WTC11 (cell line): ENCODE data around the gene CEP85L. TPM values are rescaled to one million over a fixed set of nuclear protein-coding genes. Genes with fewer than 3 reads are reported as not detected.

Source experiments
- ATAC-seq: fragments of 200-7000 bp; cut with Tn5 transposase; 2 replicates; pipeline ENCODE4 v1.10.0; 2021; ENCODE audit warnings: mild to moderate bottlenecking, moderate library complexity
- CTCF ChIA-PET: fragments of 300-600 bp; sonication (Branson Sonifier 250); formaldehyde crosslinking; loops from one replicate; lab custom pipeline; 2021; ENCODE audit warnings: antibody characterized with exemption; lab: Charles Lee
- POLR2A ChIA-PET: fragments of 350-600 bp; sonication (Branson Sonifier 250); formaldehyde crosslinking; loops from one replicate; lab custom pipeline; 2021; ENCODE audit warnings: antibody characterized with exemption; lab: Charles Lee
- DNase-seq: peaks from one replicate; pipeline ENCODE4 v3.0.0; 2021; ENCODE audit warnings: low spot score
- H3K27ac Mint-ChIP-seq: 2 replicates; pipeline ENCODE4 v1.8.0; 2021; ENCODE audit warnings: mixed read lengths
- H3K27me3 Mint-ChIP-seq: 2 replicates; pipeline ENCODE4 v1.8.0; 2021; ENCODE audit warnings: low read depth, mild to moderate bottlenecking, moderate library complexity, mixed read lengths
- H3K36me3 Mint-ChIP-seq: 2 replicates; pipeline ENCODE4 v1.8.0; 2021; ENCODE audit warnings: mixed read lengths
- H3K4me1 Mint-ChIP-seq: 2 replicates; pipeline ENCODE4 v1.8.0; 2022; ENCODE audit warnings: mixed read lengths
- H3K4me3 Mint-ChIP-seq: 2 replicates; pipeline ENCODE4 v1.8.0; 2021; ENCODE audit warnings: mild to moderate bottlenecking, moderate library complexity, mixed read lengths
- H3K9me3 Mint-ChIP-seq: 2 replicates; pipeline ENCODE4 v1.8.0; 2021; ENCODE audit warnings: mixed read lengths
- AFF4 ChIP-seq: sonication (generic); formaldehyde crosslinking; IDR thresholded peaks from 2 replicates; pipeline ENCODE4 v1.8.1; 2023; ENCODE audit warnings: mild to moderate bottlenecking, missing genetic modification reagents, borderline replicate concordance
- ATF1 ChIP-seq: sonication (generic); formaldehyde crosslinking; IDR thresholded peaks from 2 replicates; pipeline ENCODE4 v1.8.1; 2023; ENCODE audit warnings: mild to moderate bottlenecking, moderate library complexity, missing genetic modification reagents
- CREB1 ChIP-seq: sonication (generic); formaldehyde crosslinking; IDR thresholded peaks from 2 replicates; pipeline ENCODE4 v1.8.0; 2023; ENCODE audit warnings: mild to moderate bottlenecking, missing genetic modification reagents
- E2F1 ChIP-seq: sonication (generic); formaldehyde crosslinking; IDR thresholded peaks from 2 replicates; pipeline ENCODE4 v1.8.0; 2022; ENCODE audit warnings: mild to moderate bottlenecking, missing genetic modification reagents
- ESRRA ChIP-seq: sonication (generic); formaldehyde crosslinking; IDR thresholded peaks from 2 replicates; pipeline ENCODE4 v1.8.1; 2022; ENCODE audit warnings: mild to moderate bottlenecking, missing genetic modification reagents, borderline replicate concordance
- FOXK1 ChIP-seq: sonication (generic); formaldehyde crosslinking; IDR thresholded peaks from 2 replicates; pipeline ENCODE4 v1.8.0; 2022; ENCODE audit warnings: mild to moderate bottlenecking, moderate library complexity, missing genetic modification reagents
- HMGA2 ChIP-seq: fragments of 250-450 bp; sonication (Bioruptor Pico); IDR thresholded peaks from 2 replicates; pipeline ENCODE4 v1.4.0; 2021; ENCODE audit warnings: mild to moderate bottlenecking, moderate library complexity
- IRF2 ChIP-seq: sonication (generic); formaldehyde crosslinking; IDR thresholded peaks from 2 replicates; pipeline ENCODE4 v1.8.0; 2022; ENCODE audit warnings: low read depth, missing genetic modification reagents, borderline replicate concordance
- JAZF1 ChIP-seq: fragments of 250-450 bp; sonication (Bioruptor Pico); IDR thresholded peaks from 2 replicates; pipeline ENCODE4 v1.9.0; 2021; ENCODE audit warnings: moderate library complexity, mild to moderate bottlenecking, inconsistent platforms
- KAT7 ChIP-seq: sonication (generic); formaldehyde crosslinking; IDR thresholded peaks from 2 replicates; pipeline ENCODE4 v1.8.1; 2023; ENCODE audit warnings: missing genetic modification reagents, mild to moderate bottlenecking, borderline replicate concordance
- NR1H2 ChIP-seq: sonication (generic); formaldehyde crosslinking; IDR thresholded peaks from 2 replicates; pipeline ENCODE4 v1.9.0; 2021; ENCODE audit warnings: mild to moderate bottlenecking, moderate library complexity, missing genetic modification reagents
- PRDM15 ChIP-seq: sonication (generic); formaldehyde crosslinking; IDR thresholded peaks from 2 replicates; pipeline ENCODE4 v1.8.0; 2022; ENCODE audit warnings: missing genetic modification reagents
- SMAD3 ChIP-seq: sonication (generic); formaldehyde crosslinking; IDR thresholded peaks from 2 replicates; pipeline ENCODE4 v1.8.0; 2022; ENCODE audit warnings: missing genetic modification reagents, mild to moderate bottlenecking, borderline replicate concordance
- SMAD4 ChIP-seq: sonication (generic); formaldehyde crosslinking; IDR thresholded peaks from 2 replicates; pipeline ENCODE4 v1.8.0; 2022; ENCODE audit warnings: mild to moderate bottlenecking, missing genetic modification reagents
- SOX15 ChIP-seq: fragments of 250-450 bp; sonication (Bioruptor Pico); IDR thresholded peaks from 2 replicates; pipeline ENCODE4 v1.9.0; 2021; ENCODE audit warnings: mild to moderate bottlenecking
- TCF7 ChIP-seq: sonication (generic); formaldehyde crosslinking; IDR thresholded peaks from 2 replicates; pipeline ENCODE4 v1.8.0; 2022; ENCODE audit warnings: mild to moderate bottlenecking, low read depth, missing genetic modification reagents, moderate library complexity
- TEAD4 ChIP-seq: sonication (generic); formaldehyde crosslinking; IDR thresholded peaks from 2 replicates; pipeline ENCODE4 v1.8.0; 2022; ENCODE audit warnings: mild to moderate bottlenecking, missing genetic modification reagents
- ZBTB21 ChIP-seq: sonication (generic); formaldehyde crosslinking; IDR thresholded peaks from 2 replicates; pipeline ENCODE4 v1.8.1; 2023; ENCODE audit warnings: mild to moderate bottlenecking, missing genetic modification reagents, borderline replicate concordance
- ZNF416 ChIP-seq: fragments of 250-450 bp; sonication (Bioruptor Pico); IDR thresholded peaks from 2 replicates; pipeline ENCODE4 v1.9.0; 2021; ENCODE audit warnings: mild to moderate bottlenecking, inconsistent platforms
- total RNA-seq: library from RNA; stranded (reverse); gene quantifications from 3 replicates; pipeline ENCODE4 v1.2.3, GENCODE V29; 2021
- TF ChIP-seq, protein P1 (sequence below): fragments of 200-600 bp; IDR thresholded peaks from 2 replicates; pipeline ENCODE4 v1.8.0; 2022; ENCODE audit warnings: antibody characterized with exemption

Gene CEP85L
- total RNA-seq, 1 experiment from 2014 or later: 32.5 TPM

DNA sequence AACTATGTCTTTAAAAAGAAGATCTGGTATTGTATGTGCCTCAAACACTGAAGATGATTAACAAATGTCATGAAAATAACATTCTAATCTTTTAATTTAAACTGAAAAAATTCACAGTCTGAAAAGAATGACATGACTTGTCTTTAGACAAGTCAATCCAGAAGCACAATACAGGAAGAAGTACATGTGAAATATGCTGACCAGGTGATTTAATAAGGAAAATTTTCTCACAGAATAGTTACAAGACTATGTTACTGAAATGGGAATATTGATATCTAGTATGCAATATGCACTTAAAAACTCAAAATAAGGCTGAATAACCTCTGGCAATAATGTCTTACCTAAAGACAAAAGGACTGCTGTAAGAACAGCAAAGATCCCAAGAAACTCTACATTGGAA is 13.1 kb downstream of the CEP85L start (continued):
- TF ChIP-seq NR1H2 (CRISPR knock-in tag): no peak
- no peak for TF ChIP-seq TCF7 (CRISPR knock-in tag)

- Mint-ChIP-seq H3K9me3 (peaks cover 11% of the 10 kb centered on the region), H3K27ac (peak overlapping the region; percentile 78), H3K4me3 (no peak overlapping the region), H3K36me3 (peaks cover 10% of the 10 kb centered on the region; the same call in 1 of the 2 replicates), H3K4me1 (peaks cover 15% of the 10 kb centered on the region), H3K27me3 (no peaks in the 10 kb centered on the region)
- POLR2A ChIA-PET: interaction anchor here (2.0 kb wide), 1 partner anchor 16 kb away, joined by 4 read pairs; the partner anchor contains the start of gene CEP85L
- DNase-seq: no peak
- CTCF ChIA-PET: interaction anchor here (1.0 kb wide), 1 partner anchor 15 kb away, joined by 3 read pairs; the partner anchor contains the start of gene CEP85L
- no peak for ATAC-seq
- TF ChIP-seq ZNF416 (CRISPR knock-in tag) (0 out of 2 replicates have a peak, but pooled peaks have one; percentile 44), FOXK1 (CRISPR knock-in tag) (no peak)
These were observed 15.3 kb downstream of the CEP85L start for GRCh38 chr6:118635909-118636735.

DNA sequence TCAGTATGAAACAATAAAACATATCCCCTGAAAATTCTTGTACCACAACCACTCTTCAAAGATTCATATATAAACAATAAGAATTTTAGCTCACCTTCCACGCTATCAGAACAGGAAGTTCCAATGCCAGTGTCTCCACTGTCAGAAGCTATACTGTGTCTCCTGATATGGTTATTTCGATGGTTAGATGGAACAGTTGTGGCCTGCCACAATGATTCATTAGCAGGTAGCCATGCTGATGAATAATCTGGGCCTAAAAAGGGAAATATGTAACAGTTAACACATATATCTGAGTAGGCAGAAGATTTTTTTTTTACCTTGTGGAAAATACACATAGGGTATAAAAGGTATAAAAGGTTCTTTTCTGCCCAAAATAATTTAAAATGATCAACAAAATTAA is 19.0 kb downstream of the CEP85L start:
- ChIA-PET POLR2A (no interaction called here), CTCF (no interaction called here)
- peaks cover 39% of the 10 kb centered on the region for H3K4me1 Mint-ChIP-seq

DNA sequence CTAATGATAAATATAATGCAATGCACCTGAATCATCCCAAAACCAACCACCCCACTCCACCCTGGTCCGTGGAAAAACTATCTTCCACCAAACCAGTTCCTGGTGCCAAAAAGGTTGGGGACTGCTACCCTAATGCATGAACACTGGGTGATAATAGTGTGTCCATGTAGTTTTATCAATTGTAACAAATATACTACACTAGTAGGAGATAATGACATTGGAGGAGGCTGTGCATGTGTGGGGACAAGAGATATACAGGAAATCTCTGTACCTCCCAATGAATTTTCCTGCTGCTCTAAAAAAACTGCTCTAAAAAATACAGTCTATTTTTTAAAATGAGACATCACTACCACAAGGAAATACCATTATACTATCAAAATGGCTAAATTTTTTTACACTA is 20.5 kb downstream of the CEP85L start:
- no peaks in the 10 kb centered on the region for H3K27me3 Mint-ChIP-seq

More for the DNA sequence above, 19.0 kb downstream of the CEP85L start:
- Mint-ChIP-seq H3K36me3 (peaks cover 11% of the 10 kb centered on the region; the same call in 1 of the 2 replicates), H3K4me3 (no peak overlapping the region), H3K9me3 (peaks cover 12% of the 10 kb centered on the region), H3K27me3 (no peaks in the 10 kb centered on the region), H3K27ac (no peak overlapping the region)
- ATAC-seq: no peak
- no peak for TF ChIP-seq ESRRA
- TF ChIP-seq SMAD3 (CRISPR knock-in tag): no peak
- no peak for TF ChIP-seq SOX15
- no peak for TF ChIP-seq TEAD4 (CRISPR knock-in tag)
- no peak for DNase-seq

More for the DNA sequence above, 20.5 kb downstream of the CEP85L start:
- H3K9me3 Mint-ChIP-seq: peaks cover 12% of the 10 kb centered on the region
- H3K4me3 Mint-ChIP-seq: no peak overlapping the region
- no peak for ATAC-seq
- ChIA-PET CTCF (interaction anchor here (1.5 kb wide), 1 partner anchor 65 kb away, joined by 5 read pairs; no protein-coding TSS in a partner anchor), POLR2A (interaction anchor here (0.6 kb wide), 1 partner anchor 378 kb away, joined by 3 read pairs; no protein-coding TSS in a partner anchor)
- peaks cover 21% of the 10 kb centered on the region for H3K36me3 Mint-ChIP-seq
- TF ChIP-seq E2F1 (CRISPR knock-in tag) (no peak), HMGA2 (CRISPR knock-in tag) (no peak), SMAD4 (CRISPR knock-in tag) (no peak), IRF2 (no peak), CREB1 (CRISPR knock-in tag) (no peak), AFF4 (CRISPR knock-in tag) (no peak), ZBTB21 (CRISPR knock-in tag) (no peak), KAT7 (CRISPR knock-in tag) (no peak), ATF1 (CRISPR knock-in tag) (no peak), JAZF1 (no peak), PRDM15 (no peak)
- TF ChIP-seq, protein P1, sequence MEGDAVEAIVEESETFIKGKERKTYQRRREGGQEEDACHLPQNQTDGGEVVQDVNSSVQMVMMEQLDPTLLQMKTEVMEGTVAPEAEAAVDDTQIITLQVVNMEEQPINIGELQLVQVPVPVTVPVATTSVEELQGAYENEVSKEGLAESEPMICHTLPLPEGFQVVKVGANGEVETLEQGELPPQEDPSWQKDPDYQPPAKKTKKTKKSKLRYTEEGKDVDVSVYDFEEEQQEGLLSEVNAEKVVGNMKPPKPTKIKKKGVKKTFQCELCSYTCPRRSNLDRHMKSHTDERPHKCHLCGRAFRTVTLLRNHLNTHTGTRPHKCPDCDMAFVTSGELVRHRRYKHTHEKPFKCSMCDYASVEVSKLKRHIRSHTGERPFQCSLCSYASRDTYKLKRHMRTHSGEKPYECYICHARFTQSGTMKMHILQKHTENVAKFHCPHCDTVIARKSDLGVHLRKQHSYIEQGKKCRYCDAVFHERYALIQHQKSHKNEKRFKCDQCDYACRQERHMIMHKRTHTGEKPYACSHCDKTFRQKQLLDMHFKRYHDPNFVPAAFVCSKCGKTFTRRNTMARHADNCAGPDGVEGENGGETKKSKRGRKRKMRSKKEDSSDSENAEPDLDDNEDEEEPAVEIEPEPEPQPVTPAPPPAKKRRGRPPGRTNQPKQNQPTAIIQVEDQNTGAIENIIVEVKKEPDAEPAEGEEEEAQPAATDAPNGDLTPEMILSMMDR: no peak
- H3K27ac Mint-ChIP-seq: no peak overlapping the region
- peaks cover 42% of the 10 kb centered on the region for H3K4me1 Mint-ChIP-seq
- DNase-seq: no peak
